ENCODE measurements around the gene KMT2A. TPM values are rescaled to one million over a fixed set of nuclear protein-coding genes. Genes with fewer than 3 reads are reported as not detected.
"Not testable (repeated sequence)": the region's sequence is repeated elsewhere in the genome, so short reads cannot be mapped to it uniquely, and the experiment has no call there.

KMT2A gene
- total RNA-seq, 1 donor from 2014 or later = 78.8 TPM

- H3K9me3 Mint-ChIP-seq = no peaks in the 10 kb centered on the region
- no peak overlapping the region for H3K27ac Mint-ChIP-seq (ENCODE audit: unreplicated experiment)
- H3K4me1 Mint-ChIP-seq = peaks cover 42% of the 10 kb centered on the region
- peaks cover 7% of the 10 kb centered on the region for H3K36me3 Mint-ChIP-seq (ENCODE audit: low read depth)
- DNase-seq (ENCODE audit: low read depth, low spot score) = no peak
- H3K27me3 Mint-ChIP-seq (ENCODE audit: low read depth) = no peaks in the 10 kb centered on the region
- no peak overlapping the region for H3K4me3 Mint-ChIP-seq
- TF ChIP-seq CTCF (conservative IDR thresholded peaks at IDR 0.05) = no peak
Observed at GRCh38 chr11:118447423-118447822, 11.1 kb downstream of the KMT2A start.

- no peak for DNase-seq (ENCODE audit: low read depth, low spot score)
- Mint-ChIP-seq H3K9me3 (no peaks in the 10 kb centered on the region), H3K27ac (ENCODE audit: unreplicated experiment) (no peak overlapping the region), H3K27me3 (ENCODE audit: low read depth) (no peaks in the 10 kb centered on the region), H3K4me3 (no peak overlapping the region), H3K36me3 (ENCODE audit: low read depth) (peaks cover 7% of the 10 kb centered on the region), H3K4me1 (peaks cover 35% of the 10 kb centered on the region)
- no peak for TF ChIP-seq CTCF (conservative IDR thresholded peaks at IDR 0.05)
Observed at GRCh38 chr11:118448294-118448693, 12.0 kb downstream of the KMT2A start.

- Mint-ChIP-seq H3K27ac (ENCODE audit: unreplicated experiment) (no peak overlapping the region), H3K36me3 (ENCODE audit: low read depth) (peaks cover 7% of the 10 kb centered on the region), H3K4me3 (no peak overlapping the region), H3K4me1 (peaks cover 34% of the 10 kb centered on the region), H3K9me3 (no peaks in the 10 kb centered on the region), H3K27me3 (ENCODE audit: low read depth) (no peaks in the 10 kb centered on the region)
- TF ChIP-seq CTCF (conservative IDR thresholded peaks at IDR 0.05) = no peak
- no peak for DNase-seq (ENCODE audit: low read depth, low spot score)
Observed at GRCh38 chr11:118449316-118449918, 13.1 kb downstream of the KMT2A start.

- H3K9me3 Mint-ChIP-seq = no peaks in the 10 kb centered on the region
- H3K4me3 Mint-ChIP-seq = no peak overlapping the region
- no peak overlapping the region for H3K27ac Mint-ChIP-seq (ENCODE audit: unreplicated experiment)
- no peak for TF ChIP-seq CTCF (conservative IDR thresholded peaks at IDR 0.05)
- H3K4me1 Mint-ChIP-seq = peaks cover 28% of the 10 kb centered on the region
- peaks cover 7% of the 10 kb centered on the region for H3K36me3 Mint-ChIP-seq (ENCODE audit: low read depth)
- H3K27me3 Mint-ChIP-seq (ENCODE audit: low read depth) = no peaks in the 10 kb centered on the region
- no peak for DNase-seq (ENCODE audit: low read depth, low spot score)
Observed at GRCh38 chr11:118450451-118450850, 14.2 kb downstream of the KMT2A start.

GRCh38 chr11:118462178-118462577, 25.9 kb downstream of the KMT2A start:
- Mint-ChIP-seq H3K9me3 (no peaks in the 10 kb centered on the region), H3K4me1 (peaks cover 9% of the 10 kb centered on the region), H3K27me3 (ENCODE audit: low read depth) (no peaks in the 10 kb centered on the region), H3K4me3 (no peak overlapping the region), H3K27ac (ENCODE audit: unreplicated experiment) (no peak overlapping the region), H3K36me3 (ENCODE audit: low read depth) (no peaks in the 10 kb centered on the region)
- no peak for DNase-seq (ENCODE audit: low read depth, low spot score)
- TF ChIP-seq CTCF (conservative IDR thresholded peaks at IDR 0.05) = no peak

- not testable (repeated sequence) for H3K27me3 Mint-ChIP-seq (ENCODE audit: low read depth); H3K27ac Mint-ChIP-seq (ENCODE audit: unreplicated experiment); H3K4me3 Mint-ChIP-seq; DNase-seq (ENCODE audit: low read depth, low spot score); H3K9me3 Mint-ChIP-seq
- Mint-ChIP-seq H3K4me1 (peaks cover 11% of the 10 kb centered on the region), H3K36me3 (ENCODE audit: low read depth) (peaks cover 20% of the 10 kb centered on the region)
Observed at GRCh38 chr11:118468968-118469367, 32.7 kb downstream of the KMT2A start.
